ENCODE results near the gene TRPT1.

TRPT1 gene

DNA sequence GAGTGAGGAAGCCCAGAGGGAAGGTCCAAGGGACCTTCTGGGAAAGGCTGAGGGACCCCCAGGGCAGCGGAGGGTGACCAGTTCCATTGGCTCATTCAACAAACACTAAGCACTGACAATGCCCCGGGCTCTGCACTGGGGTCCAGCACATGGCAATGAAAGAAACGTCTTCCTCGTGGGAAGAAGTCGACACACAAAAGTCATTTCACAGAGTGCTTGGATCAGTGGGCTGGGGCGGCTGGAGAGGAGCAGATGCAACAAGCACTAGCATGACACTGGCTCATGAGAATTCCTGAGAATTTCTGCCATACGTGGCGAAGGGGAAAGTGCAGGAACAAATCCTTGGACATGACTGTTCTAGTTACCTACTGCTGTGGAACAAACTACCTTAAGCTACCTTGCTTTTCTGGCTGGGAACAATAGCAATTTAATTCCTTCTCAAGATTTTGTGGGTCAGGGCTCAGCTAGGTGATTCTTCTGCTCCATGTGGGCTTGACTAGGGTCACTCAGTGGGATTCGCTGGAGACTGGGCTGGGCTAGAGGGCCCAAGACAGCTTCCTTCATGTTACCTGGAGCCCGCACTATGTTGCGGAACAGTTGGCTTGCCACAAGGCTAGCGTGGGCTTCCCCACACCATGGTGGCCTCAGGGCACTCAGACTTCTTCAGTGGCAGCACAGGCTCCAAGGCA, 46.9 kb downstream of the TRPT1 start:
- no peak for DNase-seq (ENCODE audit: low read depth in 2 of 2)

DNA sequence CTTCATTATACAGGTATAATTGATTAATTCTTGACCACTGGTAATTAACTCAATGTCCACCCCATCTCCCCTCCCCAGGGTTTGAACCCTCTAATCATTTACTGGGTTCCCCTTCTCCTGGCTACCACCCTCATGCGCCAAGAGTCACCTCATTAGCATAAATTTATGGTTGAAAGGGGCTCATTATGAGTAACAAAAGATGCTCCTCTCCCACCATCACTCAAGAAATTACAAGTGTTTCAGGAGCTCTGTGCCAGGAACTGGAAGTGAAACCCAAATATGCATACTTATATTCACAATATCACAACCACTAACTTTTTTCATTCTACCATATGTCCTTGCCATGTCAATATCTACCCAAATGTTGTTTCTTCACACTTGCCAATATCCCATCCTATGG, 47.8 kb downstream of the TRPT1 start:
- no peak for DNase-seq (ENCODE audit: low read depth in 2 of 2)

DNA sequence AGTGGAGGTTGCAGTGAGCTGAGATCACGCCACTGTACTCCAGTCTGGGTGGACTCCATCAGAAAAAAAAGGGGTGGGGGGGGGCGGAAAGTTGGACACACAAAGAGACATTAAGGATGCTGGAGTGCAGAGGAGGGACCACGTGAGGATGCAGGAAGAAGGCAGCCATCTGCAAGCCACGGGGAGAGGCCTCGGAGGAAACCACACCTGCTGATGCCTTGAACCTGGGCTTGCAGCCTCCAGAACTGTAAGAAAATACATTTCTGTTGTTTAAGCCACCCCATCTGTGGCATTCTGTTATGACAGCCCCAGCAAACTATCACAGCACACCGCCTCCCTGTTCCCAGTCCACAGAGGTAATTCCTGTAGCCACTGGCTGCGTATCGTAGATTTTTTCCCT, 49.2 kb downstream of the TRPT1 start:
- DNase-seq (ENCODE audit: low read depth in 2 of 2): no peak

Data from activated CD4-positive, alpha-beta T cell treated with anti-CD3 and anti-CD28 coated beads for 24 hours (primary cell).